C4-2B (cell line): Measurements from ENCODE around the gene TMEM204.

Experiments
- CTCF ChIP-seq: fragments of 450-650 bp; conservative IDR thresholded peaks from 2 replicates; pipeline ENCODE4 v1.5.1; 2017; ENCODE audit warnings: mild to moderate bottlenecking
- ZFX ChIP-seq: fragments of 450-650 bp; IDR thresholded peaks from 2 replicates; pipeline ENCODE4 v1.6.1; 2017

GRCh38 chr16:1511662-1512569, 21.6 kb upstream of the TMEM204 start:
- no peak for TF ChIP-seq CTCF
- no peak for TF ChIP-seq ZFX
